PC-9 (cell line): ENCODE results near the gene IL31RA.

Experiments used
- CTCF ChIP-seq: fragments of 200-600 bp; sonication (generic); conservative IDR thresholded peaks from 2 replicates; pipeline ENCODE4 v1.6.1; 2017; ENCODE audit warnings: mixed run types, antibody characterized with exemption, mild to moderate bottlenecking, moderate library complexity
- EZH2 ChIP-seq: fragments of 200-600 bp; sonication (generic); IDR thresholded peaks from 2 replicates; pipeline ENCODE4 v1.8.0; 2017; ENCODE audit warnings: antibody characterized with exemption, low read depth

- TF ChIP-seq CTCF (no peak), EZH2 (no peak)
Observed at GRCh38 chr5:55965525-55965924, 114.4 kb downstream of the IL31RA start.
